Measurements from ENCODE around the gene FGD4.

GRCh38 chr12:32589165-32589865 is 190.0 kb downstream of the FGD4 start:
- TF ChIP-seq SP1 (IDR thresholded peaks at IDR 0.05) (no peak), L3MBTL2 (conservative IDR thresholded peaks at IDR 0.05) (no peak), FOXK2 (IDR thresholded peaks at IDR 0.05) (no peak), ELF4 (IDR thresholded peaks at IDR 0.05) (no peak), SUZ12 (IDR thresholded peaks at IDR 0.05) (no peak), ARNT (IDR thresholded peaks at IDR 0.05) (no peak), CTBP1 (IDR thresholded peaks at IDR 0.05; ENCODE audit: borderline replicate concordance) (no peak), TARDBP (IDR thresholded peaks at IDR 0.05) (no peak), LEF1 (IDR thresholded peaks at IDR 0.05; ENCODE audit: borderline replicate concordance) (no peak), NFRKB (IDR thresholded peaks at IDR 0.05) (no peak), FOXM1 (IDR thresholded peaks at IDR 0.05; ENCODE audit: borderline replicate concordance) (no peak), HDGF (IDR thresholded peaks at IDR 0.05; ENCODE audit: borderline replicate concordance) (no peak), BHLHE40 (IDR thresholded peaks at IDR 0.05; ENCODE audit: borderline replicate concordance) (no peak)
- TF ChIP-seq, protein P1, sequence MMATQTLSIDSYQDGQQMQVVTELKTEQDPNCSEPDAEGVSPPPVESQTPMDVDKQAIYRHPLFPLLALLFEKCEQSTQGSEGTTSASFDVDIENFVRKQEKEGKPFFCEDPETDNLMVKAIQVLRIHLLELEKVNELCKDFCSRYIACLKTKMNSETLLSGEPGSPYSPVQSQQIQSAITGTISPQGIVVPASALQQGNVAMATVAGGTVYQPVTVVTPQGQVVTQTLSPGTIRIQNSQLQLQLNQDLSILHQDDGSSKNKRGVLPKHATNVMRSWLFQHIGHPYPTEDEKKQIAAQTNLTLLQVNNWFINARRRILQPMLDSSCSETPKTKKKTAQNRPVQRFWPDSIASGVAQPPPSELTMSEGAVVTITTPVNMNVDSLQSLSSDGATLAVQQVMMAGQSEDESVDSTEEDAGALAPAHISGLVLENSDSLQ (IDR thresholded peaks at IDR 0.05) = no peak

All from HEK293T (cell line).